Testis (tissue), 2 donors: ENCODE results near the gene TMEM138.

Experiments used
- CTCF ChIP-seq, 3 experiments: fragments of 450-650 bp in 2 of 3; fragments of 200-600 bp in 1 of 3; sonication (generic) in 1 of 3; IDR thresholded peaks; one replicate each; pipeline ENCODE4 v1.5.1; 2016 to 2019; ENCODE audit warnings: antibody characterized with exemption in 3 of 3, mild to moderate bottlenecking in 2 of 3, moderate library complexity in 1 of 3
- POLR2A ChIP-seq: fragments of 450-650 bp; IDR thresholded peaks from one replicate; pipeline ENCODE4 v1.6.1; 2017; ENCODE audit warnings: antibody characterized with exemption, mild to moderate bottlenecking, moderate library complexity

- TF ChIP-seq CTCF (IDR thresholded peaks at IDR 0.05): no peak
- no peak for TF ChIP-seq POLR2A
Observed at GRCh38 chr11:61369372-61370348, 7.5 kb downstream of the TMEM138 start.
